22Rv1 (cell line): ENCODE results near the gene SEPSECS.

ENCODE experiments used
- ZFX ChIP-seq: fragments of 450-650 bp; IDR thresholded peaks from 2 replicates; pipeline ENCODE4 v1.6.1; 2017; ENCODE audit warnings: antibody characterized with exemption, borderline replicate concordance
- TF ChIP-seq, protein P1 (sequence below): fragments of 450-650 bp; IDR thresholded peaks from 2 replicates; pipeline ENCODE4 v1.5.1; 2017; ENCODE audit warnings: mild to moderate bottlenecking

DNA sequence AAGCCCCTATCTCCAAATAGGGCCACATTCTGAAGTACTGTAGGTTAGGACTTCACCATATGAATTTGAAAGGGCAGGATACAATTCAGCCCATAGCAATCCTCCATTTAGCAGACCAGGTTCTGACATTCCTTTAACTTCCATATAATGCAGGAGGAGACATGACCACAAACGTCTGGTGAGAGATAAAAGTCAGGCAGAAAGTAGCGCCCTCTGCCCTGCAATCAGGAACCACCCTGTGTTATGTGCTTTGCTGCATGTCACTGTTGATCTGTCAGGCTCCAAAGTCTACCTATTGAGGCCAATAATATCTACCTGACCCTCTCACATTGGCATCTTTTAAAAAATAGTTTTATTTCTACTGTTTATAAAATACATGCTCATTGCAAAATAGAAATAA lies 30.2 kb upstream of the SEPSECS start:
- TF ChIP-seq, protein P1, sequence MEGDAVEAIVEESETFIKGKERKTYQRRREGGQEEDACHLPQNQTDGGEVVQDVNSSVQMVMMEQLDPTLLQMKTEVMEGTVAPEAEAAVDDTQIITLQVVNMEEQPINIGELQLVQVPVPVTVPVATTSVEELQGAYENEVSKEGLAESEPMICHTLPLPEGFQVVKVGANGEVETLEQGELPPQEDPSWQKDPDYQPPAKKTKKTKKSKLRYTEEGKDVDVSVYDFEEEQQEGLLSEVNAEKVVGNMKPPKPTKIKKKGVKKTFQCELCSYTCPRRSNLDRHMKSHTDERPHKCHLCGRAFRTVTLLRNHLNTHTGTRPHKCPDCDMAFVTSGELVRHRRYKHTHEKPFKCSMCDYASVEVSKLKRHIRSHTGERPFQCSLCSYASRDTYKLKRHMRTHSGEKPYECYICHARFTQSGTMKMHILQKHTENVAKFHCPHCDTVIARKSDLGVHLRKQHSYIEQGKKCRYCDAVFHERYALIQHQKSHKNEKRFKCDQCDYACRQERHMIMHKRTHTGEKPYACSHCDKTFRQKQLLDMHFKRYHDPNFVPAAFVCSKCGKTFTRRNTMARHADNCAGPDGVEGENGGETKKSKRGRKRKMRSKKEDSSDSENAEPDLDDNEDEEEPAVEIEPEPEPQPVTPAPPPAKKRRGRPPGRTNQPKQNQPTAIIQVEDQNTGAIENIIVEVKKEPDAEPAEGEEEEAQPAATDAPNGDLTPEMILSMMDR = no peak
- TF ChIP-seq ZFX = no peak
